ENCODE results near the gene KCTD4.

DNA sequence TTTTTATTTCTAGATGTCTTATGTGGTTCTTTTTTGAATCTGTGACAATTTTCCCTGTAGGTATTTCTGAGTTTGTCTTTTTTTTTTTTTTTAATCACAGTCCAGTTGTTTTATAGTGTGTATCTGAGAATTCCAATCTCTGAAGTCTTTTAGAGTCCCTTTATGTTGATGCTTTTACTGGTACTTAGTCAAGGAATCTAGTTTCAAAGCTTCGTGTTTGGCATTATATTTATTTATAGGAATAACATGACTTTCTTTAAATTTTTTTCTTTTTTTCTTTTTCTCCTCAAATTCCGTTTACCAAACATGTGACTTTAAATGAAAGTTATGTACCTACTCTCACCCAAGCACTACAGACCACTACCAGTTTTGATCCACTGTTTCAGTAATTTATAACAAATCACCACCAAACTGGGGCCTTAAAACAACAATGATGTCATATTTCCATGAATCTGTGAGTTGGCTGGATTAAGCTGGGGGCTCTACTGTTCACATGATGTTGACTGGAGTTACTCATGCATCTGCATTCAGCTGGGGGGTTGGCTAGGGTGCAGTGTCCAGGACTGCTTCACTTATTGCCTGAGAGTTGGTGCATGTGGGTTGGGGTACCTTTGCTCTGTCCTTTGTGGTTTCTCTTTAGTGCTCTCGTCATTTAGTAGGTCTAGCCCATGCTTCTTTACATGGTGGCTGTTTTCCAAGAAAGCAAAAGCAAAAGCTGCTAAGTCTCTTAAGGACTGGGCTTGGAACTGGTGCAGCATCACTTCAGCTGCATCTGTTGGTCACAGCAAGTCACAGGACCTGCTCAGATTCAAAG lies 22.3 kb downstream of the KCTD4 start:
- TF ChIP-seq POLR2A (IDR thresholded peaks at IDR 0.05; ENCODE audit: low read depth) = no peak
- TF ChIP-seq, protein P1, sequence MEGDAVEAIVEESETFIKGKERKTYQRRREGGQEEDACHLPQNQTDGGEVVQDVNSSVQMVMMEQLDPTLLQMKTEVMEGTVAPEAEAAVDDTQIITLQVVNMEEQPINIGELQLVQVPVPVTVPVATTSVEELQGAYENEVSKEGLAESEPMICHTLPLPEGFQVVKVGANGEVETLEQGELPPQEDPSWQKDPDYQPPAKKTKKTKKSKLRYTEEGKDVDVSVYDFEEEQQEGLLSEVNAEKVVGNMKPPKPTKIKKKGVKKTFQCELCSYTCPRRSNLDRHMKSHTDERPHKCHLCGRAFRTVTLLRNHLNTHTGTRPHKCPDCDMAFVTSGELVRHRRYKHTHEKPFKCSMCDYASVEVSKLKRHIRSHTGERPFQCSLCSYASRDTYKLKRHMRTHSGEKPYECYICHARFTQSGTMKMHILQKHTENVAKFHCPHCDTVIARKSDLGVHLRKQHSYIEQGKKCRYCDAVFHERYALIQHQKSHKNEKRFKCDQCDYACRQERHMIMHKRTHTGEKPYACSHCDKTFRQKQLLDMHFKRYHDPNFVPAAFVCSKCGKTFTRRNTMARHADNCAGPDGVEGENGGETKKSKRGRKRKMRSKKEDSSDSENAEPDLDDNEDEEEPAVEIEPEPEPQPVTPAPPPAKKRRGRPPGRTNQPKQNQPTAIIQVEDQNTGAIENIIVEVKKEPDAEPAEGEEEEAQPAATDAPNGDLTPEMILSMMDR (IDR thresholded peaks at IDR 0.05) = no peak
- TF ChIP-seq POLR2AphosphoS5 (IDR thresholded peaks at IDR 0.05) = no peak
- TF ChIP-seq EP300 (IDR thresholded peaks at IDR 0.05) = no peak

Data from esophagus muscularis mucosa (tissue), 4 donors.